GM19452 (cell line): ENCODE measurements around the gene CRTC1.

Experiments
- ATAC-seq: cut with Tn5 transposase; IDR thresholded peaks from one replicate; pipeline ENCODE4 v1.9.1; 2021; ENCODE audit not compliant: unreplicated experiment

The CRTC1 gene

GRCh38 chr19:18683109-18683957 is at the start of gene CRTC1:
Gene CRTC1, plus strand, starts transcription at chr19:18683680. Its CDS starts 23 bp downstream, at chr19:18683703.
- ATAC-seq = peak; percentile 67

DNA sequence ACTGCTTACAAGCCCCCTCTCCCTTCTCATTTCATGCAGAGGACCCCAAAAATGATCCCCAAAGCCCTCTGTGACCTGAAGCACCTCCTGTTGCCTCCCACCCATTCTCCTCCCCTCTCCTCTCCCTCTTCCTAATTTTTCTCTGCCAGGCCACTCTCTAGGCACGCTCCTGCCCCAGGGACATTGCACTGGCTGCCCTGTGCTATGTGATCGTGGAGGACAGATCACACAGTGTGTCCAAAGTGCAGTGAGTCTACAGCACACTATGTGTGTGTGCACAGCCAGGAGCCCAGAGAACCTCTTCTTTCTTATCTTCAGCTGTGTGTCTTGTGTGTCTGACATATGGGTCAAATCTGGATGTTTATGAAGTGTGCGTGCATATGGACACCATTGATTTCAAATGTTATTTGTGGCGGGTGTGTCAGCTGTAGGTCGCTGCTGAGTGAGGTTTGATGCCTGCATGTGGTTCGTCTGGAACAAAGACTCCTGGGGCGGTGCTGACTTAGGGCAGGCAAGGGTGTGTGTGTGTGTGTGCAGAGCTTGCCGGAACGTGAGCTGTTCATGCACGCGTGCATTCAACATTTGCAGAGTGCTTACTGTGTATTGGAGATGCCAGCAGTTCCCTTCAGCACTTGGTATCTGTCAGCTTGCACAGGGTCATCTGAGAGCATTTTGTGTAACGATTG is 48.7 kb upstream of the CRTC1 start:
- no peak for ATAC-seq

GRCh38 chr19:18635831-18636182 is 47.7 kb upstream of the CRTC1 start:
- ATAC-seq = no peak

DNA sequence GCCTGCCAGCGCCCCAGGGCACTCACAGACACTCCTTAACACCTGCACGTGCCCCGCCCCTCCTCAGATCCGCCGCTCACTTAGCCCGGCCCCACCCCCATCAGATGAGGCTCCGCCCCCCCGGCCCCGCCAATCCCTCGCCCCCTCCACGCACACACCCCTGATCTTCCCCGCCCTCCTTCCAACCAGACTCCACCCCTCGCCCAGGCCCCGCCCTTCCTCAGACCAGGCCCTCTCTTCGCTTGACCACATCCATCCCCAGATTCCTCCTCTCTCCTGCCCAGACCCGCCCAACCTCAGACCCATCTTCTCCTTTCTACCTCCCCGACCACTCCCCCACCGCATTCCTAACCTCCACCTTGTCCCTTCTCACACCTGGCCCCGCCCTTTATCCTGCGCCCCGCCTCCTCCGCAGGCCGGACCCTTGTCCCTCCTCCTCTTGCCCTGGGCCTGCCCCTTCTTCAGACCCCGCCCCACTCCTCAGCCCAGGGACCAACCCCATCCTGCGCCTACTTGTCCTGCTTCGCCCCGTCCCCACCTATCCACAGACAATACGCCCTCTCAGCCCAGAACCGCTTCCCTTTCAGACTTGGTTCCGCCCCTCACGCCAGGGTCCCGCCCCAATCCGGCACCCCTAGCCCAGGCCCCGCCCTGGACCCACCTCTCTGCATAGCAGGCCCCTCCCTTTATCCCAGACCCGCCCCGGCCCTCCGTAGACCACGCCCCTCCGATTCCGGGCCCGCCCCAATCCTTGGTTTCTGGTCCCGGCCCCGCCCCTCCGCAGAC is 47.1 kb upstream of the CRTC1 start:
- peak; percentile 82 for ATAC-seq

DNA sequence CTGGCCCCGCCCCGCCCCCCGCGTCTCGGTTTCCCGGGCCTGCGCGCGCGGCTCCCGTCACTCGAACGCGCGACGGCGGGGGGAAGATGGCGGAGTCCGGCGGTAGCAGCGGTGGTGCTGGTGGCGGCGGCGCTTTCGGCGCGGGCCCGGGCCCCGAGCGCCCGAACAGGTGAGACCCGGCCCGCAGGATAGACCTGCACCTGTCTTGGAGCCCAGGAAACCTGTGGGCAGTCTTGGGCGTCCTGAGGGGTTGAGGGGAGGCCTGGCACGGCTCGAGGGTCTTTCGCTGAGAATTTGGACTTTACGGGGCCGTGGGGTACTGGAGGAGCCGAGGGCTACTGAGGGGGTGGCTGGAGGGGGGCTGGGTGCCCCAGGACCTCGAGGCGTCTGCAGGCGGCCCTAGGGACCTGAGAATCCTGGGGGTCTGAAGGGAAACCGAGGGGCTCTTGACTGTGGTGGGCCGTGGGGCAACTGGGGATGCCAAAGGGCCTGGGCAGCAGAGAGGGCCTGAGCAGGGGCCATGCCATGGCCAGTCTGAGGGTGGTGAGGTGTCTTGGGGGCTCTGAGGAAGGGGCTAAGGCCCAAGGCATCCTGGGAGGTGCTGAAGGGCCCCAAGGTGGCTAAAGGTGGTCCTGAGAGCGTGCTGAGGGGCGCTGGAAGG is 46.4 kb upstream of the CRTC1 start, which contains the start of gene KLHL26:
Gene KLHL26, plus strand, starts transcription at position 60 of the 661 bp plus-strand sequence. Its CDS starts 27 bp downstream, at position 87.
- no peak for ATAC-seq

- no peak for ATAC-seq
Measured at GRCh38 chr19:18637673-18638630, 45.5 kb upstream of the CRTC1 start.

- ATAC-seq = no peak
Measured at GRCh38 chr19:18639706-18640243, 43.7 kb upstream of the CRTC1 start.

- no peak for ATAC-seq
Measured at GRCh38 chr19:18644196-18645034, 39.1 kb upstream of the CRTC1 start.

GRCh38 chr19:18645035-18645511 is 38.4 kb upstream of the CRTC1 start:
- ATAC-seq = no peak

- no peak for ATAC-seq
Measured at GRCh38 chr19:18646535-18647370, 36.7 kb upstream of the CRTC1 start.

GRCh38 chr19:18647371-18647767 is 36.1 kb upstream of the CRTC1 start:
- ATAC-seq = no peak

GRCh38 chr19:18647807-18648206 is 35.7 kb upstream of the CRTC1 start:
- ATAC-seq = no peak

DNA sequence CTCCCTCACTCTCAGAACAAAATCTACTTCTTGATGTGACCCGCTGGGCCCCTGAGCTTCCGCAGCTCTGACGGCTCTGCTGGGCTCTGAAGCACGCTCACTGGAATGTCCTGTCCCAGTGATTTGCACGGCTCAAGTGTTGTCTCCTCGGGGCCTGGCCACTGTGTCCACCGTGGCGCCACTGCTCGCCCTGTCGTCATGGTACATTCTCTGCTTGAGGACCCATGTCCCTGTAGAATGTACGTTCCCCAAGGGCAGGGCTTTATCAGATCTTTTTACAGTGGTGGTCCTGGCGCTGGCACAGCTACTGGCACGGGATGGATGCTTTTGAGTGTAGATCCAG is 34.5 kb upstream of the CRTC1 start:
- ATAC-seq = no peak

DNA sequence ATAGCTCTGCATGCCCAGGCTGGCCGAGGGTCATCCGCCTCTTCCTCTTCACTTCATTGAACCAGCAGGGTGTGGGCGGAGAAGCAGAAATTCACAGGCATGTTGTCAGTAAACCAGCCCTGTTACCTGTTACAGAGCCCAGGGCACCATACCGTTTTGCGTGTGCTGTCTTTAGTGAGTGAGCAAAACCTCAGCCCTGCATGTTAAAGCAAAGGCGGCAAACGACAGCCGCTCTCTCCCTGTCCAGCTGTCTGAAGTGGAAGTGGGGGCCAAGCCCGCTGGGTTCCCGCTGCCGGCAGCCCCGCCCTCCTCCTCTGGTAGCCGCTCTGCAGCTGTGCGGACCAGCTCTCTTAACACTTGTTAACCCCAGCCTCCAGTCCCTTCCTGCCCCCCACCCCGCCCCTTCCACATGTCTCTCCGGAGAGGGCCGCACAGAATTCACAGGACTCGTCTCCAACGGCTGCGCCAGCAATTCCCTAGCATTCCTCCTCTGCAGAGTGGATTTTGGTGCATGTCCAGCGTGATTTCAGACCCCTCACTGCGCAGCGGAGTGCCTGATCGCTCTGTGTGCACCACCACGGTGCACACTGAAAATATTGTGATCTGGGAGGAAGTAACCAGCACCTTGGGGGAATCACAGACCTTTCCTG is 34.0 kb upstream of the CRTC1 start:
- no peak for ATAC-seq

- no peak for ATAC-seq
Measured at GRCh38 chr19:18650021-18650390, 33.5 kb upstream of the CRTC1 start.

DNA sequence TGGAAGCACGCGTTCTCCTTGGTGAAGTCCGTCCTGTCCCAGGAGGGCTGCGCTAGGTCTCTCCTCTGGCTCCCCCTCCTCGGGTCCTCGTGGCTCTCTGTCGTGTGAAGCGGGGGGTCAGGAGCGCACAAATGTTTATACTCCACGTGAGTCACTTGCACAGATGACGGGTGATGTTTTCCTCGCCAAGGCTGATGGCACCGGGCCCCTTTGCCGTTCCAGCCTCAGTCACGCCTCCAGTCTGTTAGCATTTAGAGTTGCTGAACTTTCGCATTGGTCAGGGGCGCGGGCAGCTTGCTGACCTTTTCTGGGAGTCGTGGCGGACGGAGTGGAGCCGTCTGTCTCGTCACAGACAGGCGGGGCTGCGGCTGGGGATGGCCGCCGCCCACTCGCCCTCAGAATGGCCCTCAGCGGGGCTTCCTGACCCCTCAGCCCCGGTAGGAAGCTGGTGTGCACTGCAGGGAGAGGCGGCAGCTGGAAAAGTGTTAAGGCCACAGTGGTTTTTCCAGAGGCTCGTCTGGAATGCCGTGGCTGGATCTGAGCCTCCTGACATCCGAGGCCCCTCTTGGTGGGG is 32.9 kb upstream of the CRTC1 start:
- no peak for ATAC-seq

- no peak for ATAC-seq
Measured at GRCh38 chr19:18651300-18651699, 32.2 kb upstream of the CRTC1 start.
